NCI-H774 (cell line): Measurements from ENCODE around the gene NTMT1.

Source experiments
- DNase-seq: peaks from one replicate; lab custom pipeline; 2025; lab: John Stamatoyannopoulos, UW

Gene NTMT1

GRCh38 chr9:129678844-129679243 is 52.9 kb downstream of the NTMT1 start:
- no peak for DNase-seq

- no peak for DNase-seq
These were observed 53.6 kb downstream of the NTMT1 start for GRCh38 chr9:129679537-129679936.

- no peak for DNase-seq
These were observed 56.0 kb downstream of the NTMT1 start for GRCh38 chr9:129681924-129682323.

GRCh38 chr9:129682381-129682780 is 56.4 kb downstream of the NTMT1 start:
- DNase-seq, result no peak

- no peak for DNase-seq
These were observed 59.4 kb downstream of the NTMT1 start for GRCh38 chr9:129685220-129685932.
